Measurements from ENCODE around the gene METTL22.

METTL22 gene

DNA sequence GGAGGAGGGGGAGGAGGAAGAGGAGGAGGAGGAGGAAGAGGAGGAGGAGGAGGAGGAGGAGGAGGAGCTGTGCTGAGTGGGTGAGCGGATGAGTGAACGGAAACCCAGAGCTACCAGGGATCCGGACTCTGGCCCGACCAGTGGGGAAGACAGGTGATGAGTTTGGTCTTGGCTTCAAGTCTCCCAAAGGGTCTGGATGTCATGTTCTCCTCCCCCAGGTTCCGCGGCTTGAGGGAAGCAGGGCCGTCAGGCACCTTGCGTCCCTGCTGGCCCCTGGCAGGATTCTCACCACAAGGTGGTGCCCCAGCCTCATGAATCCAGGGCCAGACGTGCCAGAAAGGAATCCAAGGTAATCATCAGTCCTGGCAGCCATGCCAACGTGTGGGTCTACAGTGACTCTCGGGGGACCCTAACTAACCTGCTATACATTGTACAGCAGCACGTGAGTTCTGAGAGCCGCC is 39.4 kb downstream of the METTL22 start:
- DNase-seq (ENCODE audit: extremely low spot score, insufficient read length, low read depth) (peak; percentile 32), FAIRE-seq (peak; percentile 33)

DNA sequence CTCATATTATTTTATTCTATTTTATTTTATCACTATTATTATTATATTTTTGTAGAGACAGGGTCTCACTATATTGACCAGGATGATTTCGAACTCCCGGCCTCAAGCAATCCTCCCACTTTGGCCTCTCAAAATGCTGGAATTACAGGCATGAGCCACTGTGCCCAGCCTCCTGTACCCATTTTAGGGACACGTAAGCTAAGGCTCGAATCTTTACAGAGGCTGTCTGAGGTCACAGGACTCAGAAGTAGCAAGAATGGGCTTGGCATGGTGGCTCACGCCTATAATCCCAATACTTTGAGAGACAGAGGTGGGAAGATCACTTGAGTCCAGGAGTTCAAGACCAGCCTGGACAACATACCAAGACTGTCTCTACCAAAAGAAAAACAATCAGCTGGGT is 40.2 kb downstream of the METTL22 start:
- no peak for DNase-seq (ENCODE audit: extremely low spot score, insufficient read length, low read depth)
- no peak for FAIRE-seq

DNA sequence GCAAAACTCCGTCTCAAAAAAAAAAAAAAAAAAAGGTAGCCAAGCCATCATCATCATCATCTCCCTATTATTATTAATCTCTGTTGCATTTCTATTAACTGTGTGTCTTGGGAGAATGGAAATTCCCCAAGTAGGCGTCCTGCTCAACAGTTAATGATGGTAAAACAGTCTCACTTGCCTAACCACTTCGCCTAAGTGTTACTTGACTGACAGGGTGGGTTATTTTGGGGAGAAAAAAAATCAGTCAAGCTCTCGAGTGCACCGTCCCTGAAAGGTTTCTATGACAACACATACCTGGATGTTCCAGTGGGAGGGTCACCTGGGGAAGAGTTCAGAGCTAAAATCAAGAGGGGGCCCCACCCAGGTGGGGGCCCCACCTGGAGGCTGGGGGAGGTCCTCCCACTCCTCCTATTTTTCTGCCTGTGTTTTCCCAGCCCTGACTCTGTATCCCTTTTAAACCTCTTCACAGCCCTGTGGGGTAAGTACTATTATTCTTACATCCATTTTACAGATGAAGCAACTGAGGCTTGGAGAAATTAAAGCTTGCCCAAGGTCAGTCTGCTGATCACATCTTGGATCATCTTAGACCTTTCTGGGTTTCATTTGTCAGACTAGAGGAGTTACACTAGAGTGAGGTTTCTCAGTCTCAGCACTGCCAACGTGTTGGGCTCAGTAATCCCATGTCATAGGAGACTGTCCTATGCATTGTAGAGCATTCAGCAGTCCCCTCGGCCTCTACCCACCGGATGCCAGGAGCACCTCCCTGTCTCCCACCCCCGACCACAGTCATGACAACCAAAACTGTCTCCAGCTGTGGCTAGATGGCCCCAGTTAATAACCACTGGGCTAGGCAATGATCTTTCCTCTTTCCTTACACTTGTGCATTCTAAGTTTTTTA is 41.9 kb downstream of the METTL22 start:
- no peak for DNase-seq (ENCODE audit: extremely low spot score, insufficient read length, low read depth)
- no peak for FAIRE-seq

DNA sequence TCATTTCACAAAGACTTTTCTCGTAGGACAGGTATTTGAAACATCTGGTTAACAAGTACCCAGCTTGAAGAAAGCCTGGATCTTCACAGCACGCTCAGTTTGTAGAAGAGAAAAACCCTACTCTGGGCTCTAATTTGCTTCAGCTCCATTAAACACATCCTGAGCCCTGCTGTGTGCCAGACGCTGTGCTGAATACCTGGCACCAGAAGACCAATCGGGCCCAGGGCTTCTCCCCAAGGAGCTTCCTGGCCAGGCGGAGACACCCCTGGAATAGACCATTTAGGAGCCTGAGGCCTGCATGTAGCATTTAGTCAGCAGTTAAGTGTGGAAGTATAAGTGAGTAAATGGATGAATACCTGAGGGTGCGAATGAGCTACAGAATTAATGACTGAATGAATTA is 44.0 kb downstream of the METTL22 start:
- DNase-seq (ENCODE audit: extremely low spot score, insufficient read length, low read depth): no peak
- FAIRE-seq: no peak

DNA sequence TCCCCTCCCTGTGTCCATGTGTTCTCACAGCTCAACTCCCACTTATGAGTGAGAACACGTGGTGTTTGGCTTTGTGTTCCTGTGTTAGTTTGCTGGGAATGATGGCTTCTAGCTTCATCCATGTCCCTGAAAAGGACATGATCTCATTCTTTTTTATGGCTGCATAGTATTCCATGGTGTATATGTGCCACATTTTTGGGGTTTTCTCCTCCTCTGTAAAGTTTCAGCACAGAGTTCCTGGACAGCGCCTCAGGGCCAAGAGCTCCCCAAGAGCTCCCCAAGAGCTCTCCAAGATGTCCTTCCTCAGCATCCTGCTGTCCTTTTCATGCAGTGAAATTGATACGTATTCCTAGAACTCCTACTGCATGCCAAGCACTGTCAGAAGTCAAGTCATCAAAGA is 46.0 kb downstream of the METTL22 start:
- FAIRE-seq: no peak
- no peak for DNase-seq (ENCODE audit: extremely low spot score, insufficient read length, low read depth)

DNA sequence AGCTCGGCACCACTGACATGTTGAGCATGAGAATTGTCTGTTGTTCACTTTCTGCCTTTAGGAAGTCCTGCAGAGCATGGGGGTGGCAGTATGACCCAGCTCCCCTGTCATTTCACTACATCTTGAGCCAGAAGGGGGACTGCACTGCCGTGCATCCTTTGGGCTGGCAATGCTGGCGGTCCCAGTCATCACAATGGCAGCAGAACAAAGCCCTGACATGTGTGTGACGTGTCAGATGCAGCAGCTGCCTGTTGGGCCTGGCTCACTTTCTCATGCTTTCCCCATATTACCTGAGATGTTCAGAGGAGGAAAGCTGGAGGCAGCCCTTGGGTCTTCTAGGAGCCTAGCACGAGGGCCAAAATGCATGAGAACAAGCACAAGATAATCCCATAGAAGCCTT is 46.6 kb downstream of the METTL22 start:
- DNase-seq (ENCODE audit: extremely low spot score, insufficient read length, low read depth) (no peak), FAIRE-seq (no peak)

DNA sequence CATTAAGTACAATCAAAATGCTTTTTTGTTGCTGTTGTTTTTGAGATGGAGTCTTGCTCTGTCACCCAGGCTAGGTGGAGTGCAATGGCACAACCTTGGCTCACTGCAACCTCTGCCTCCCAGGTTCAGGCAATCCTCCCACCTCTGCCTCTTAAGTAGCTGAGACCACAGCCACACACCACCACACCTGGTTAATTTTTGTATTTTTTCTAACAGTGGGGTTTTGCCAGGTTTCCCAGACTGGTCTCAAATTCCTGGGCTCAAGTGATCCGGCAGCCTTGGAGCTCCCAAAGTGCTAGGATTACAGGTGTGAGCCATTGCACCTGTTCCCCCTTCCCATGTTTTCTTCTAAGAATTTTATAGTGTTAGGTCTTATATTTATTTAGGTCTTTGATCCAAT is 48.0 kb downstream of the METTL22 start:
- FAIRE-seq: no peak
- DNase-seq (ENCODE audit: extremely low spot score, insufficient read length, low read depth): no peak

DNA sequence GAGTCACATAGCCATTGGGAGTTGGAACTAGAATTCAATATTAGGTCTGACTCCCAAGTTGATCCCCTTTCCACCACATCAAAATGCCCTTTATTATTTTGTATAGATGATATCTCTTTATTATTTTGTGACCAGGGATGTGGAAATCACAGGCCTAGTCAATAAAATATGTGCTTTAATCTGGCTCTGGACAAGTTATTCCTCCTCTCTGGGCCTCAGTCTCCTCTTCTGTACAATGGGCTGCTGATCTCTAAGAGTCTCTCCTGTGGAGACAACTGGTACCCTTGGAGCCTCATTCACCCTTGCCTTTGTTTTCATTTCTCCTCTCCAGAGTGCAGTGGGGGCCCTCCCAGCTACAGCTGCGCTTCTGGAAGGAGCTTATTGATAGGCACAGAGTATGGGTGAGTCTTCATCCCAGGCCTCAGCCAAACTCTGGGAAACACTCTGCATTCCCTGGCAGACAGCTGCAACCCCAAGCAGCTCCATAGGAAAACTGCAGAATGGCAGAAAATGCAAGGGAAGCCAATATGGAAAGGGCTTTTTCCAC is 48.6 kb downstream of the METTL22 start:
- DNase-seq (ENCODE audit: extremely low spot score, insufficient read length, low read depth): no peak
- FAIRE-seq: no peak

DNA sequence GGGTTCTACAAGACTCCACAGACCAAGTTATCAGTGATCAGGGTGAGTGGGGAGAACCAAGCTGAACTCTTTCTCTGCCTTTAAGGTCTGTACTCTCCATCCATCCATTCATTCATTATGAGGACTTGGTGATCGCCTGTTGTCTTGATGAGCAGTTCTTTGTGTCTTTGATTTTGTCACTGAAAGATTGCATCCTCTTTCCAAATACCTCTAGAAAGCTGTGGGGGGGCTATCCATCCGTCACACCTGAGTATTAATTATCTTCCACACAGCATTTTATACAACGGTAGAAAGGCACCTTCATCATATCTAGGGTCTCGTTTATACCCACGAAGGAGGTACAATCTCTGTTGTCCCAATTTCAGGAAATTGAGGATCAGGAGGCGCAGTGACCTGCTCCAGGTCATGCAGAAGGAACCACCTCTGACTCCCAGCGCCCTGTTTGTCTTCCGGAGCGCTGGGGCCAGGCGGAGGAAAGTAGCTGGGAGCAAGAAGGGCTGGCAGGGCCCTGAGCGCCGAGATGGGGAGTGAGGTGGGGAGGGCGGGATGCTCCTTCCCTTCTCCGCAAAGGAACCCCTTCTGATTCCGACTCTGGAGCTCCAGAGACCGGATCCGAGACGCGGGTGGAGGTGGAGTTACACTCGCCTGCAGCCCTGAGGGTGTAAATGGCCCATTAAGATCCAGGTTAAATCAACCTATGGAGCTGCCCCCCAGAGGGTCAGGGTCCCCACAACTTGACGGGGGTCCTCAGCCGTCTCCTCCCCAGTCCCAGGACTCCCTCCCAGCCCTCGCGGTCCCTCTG is 52.3 kb downstream of the METTL22 start:
- DNase-seq (ENCODE audit: extremely low spot score, insufficient read length, low read depth) (no peak), FAIRE-seq (no peak)

DNA sequence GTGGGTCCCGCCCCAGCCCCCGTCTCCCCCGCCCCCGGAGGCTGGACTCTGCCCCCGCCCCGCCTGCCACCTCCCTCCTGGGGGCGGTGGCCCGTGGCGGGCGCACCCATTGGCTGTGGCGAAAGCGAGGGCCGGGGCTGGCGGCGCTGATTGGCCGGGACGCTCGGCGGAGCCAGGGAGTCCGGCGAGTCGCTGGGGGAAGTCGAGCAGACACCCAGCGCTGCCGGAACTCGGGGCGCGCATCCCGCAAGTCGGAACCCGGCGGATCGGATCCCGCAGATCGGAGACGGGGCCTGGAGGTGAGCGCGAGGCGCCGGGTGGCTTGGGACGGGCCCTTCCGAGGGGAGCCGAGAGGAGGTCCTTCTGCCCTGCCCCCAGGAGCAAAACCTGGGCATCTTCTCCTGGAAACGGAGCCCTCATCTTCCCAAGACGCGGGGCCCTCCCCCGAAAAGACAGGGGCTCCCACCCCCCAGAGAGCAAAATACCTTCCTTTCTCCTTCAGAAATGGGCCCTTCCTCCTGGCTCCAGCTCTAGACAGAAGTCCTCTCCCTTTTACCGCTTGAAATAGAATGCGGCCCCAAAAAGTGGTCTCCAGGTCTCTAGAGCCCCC is 53.0 kb downstream of the METTL22 start, which contains the start of gene ABAT:
TSS of gene ABAT (plus strand) at position 205 of the 610 bp plus-strand sequence. CDS start 61,123 bp downstream, outside the sequence.
- FAIRE-seq: peak; percentile 76
- peak; percentile 96 for DNase-seq (ENCODE audit: extremely low spot score, insufficient read length, low read depth)

DNA sequence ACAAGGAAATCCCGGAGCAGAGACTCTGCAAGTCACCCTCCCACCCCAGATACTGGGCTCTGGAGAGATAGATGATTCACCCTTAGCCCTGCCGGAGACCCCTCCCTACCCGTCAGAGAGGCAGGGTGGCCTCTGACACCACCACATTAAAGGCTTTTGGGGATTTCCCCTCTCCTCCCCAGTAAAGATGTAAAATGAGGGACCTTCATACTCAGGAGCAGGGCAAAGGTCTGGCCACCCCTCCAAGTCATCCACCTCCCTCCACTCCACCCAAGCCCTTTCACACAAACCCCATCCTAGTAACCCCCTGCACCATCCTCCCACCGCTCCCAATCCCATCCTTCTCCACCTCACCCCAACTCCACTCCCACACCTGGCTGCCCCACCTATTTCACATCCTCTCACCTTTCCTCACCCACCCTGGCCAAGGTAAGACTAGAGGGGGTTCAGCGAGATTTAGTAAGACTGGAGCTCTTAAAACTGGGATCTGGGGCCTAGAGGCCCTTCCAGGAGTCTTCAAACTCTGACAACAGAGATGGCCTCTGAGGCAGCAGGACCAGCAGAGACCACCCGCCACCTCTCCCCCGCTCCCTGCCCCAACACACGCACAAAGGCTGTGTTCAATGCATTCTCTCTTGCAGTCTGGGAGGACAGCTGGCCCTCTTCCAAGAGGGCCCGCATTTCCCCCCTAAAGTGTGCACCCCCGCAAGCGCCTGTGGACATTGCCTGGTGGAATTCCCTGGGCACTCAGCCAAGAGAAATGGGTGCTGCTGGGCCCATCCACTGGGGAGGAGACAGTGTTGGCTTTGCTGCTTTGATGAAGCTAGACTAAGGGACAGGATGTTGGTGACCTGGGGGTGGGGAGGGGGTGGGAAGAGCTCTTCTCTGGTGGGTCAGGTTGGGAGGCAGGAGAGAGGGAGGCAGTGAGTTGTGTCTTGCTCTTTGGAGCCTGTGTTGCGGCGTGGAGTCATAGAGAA is 54.0 kb downstream of the METTL22 start:
- DNase-seq (ENCODE audit: extremely low spot score, insufficient read length, low read depth) (no peak), FAIRE-seq (no peak)

DNA sequence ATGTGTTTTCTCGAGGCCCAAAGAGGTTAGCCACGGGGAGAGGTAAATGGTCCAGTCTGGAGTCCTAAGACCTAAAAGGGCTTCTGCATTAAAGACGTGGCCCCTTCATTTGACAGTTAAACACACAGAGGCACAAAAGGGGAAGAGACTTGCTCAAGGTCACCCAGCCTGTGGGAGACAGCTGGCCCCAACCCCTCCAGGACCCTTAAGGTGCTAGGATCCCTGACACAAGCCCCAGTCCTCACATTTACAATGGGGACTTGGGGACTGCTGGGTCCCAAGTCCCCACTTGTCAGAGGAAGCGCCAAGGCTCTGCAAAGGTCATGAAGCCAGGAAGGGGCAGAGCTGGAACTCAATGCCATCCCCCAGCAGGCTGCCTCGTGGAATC is 54.7 kb downstream of the METTL22 start:
- DNase-seq (ENCODE audit: extremely low spot score, insufficient read length, low read depth) (no peak), FAIRE-seq (no peak)

DNA sequence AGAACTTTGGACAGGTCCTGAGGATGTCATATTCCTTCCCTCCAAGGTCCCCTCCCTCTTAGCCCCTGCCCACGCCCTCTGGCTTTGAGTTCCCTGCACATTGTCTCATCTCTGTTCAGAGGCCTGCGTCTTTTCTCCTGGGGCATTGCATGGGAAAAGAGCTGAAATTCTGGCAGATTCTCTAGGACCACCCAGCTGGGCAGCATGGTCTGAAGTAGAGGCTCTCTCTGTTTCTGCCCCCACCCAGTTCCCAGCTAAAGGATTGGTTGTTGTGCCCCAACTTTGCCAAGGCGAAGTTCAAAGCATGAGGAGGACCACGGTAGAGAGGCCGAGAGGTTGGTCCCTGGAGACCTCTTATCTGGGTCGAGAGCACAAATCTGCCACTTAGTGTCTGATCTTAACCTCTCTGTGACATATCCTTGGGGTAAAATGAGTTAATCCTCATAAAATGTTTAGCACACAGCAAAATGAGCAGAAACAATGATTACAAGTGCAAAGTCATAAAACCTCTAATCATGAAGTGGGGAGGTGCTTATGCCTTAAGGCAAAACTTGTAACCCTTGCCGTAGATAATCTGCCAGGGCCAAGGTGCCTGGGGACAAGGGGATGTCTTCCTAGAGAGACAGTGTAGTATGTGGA is 55.4 kb downstream of the METTL22 start:
- no peak for FAIRE-seq
- DNase-seq (ENCODE audit: extremely low spot score, insufficient read length, low read depth): no peak

DNA sequence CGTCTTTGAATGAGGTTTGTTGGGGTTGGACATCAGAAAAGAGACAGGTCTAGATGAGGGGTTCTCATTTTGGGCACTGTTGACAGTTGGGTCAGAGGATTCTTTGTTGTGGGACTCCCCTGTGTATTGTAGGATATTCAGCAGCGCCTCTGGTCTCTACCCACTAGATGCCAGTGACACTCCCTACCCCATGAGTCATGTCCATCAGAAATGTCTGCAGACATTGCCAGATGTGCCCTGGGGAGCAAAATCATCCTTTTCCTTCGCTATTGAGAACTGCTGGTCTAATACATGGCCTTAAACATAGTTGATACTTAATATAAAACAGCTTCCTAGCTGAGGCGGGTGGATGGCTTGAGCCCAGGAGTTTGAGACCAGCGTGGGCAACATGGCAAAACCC is 56.0 kb downstream of the METTL22 start:
- no peak for DNase-seq (ENCODE audit: extremely low spot score, insufficient read length, low read depth)
- no peak for FAIRE-seq

DNA sequence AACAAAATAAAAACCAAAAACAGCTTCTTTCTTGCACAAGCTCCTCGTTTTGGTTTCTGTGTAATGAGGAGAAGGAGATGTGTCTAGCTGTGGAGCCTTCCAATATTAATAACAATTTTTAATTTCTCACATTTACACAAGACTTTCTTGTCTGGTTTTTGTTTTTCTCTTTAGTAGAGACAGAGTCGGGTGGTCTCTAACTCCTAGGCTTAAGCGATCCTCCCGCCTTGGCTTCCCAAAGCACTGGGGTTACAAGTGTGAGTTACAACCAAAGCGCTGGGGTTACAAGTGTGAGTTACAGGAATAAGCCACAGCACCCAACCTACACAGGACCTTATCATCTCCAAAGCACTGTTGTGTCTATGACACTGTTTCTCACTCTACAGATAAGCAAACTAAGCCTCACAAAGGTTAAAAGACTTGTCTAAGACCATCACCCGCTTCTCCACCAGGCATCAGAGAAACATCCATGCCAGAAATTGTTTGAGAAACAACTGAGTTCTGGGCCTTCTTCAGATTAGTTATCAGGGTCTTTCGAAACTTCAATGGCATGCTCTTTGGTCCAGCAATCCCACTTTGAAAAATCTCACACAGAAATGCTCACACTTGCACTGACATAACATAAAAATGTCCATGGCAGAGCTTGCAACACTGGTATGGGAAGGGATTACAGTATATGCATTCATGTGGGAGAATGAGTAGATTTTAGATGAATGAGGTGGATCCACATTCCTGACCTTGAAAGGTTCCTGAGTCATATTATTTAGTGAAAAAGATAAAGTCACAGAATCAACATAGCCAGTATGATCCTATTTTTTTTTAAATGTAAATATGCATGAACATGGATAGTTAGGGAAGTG is 56.8 kb downstream of the METTL22 start:
- DNase-seq (ENCODE audit: extremely low spot score, insufficient read length, low read depth) (no peak), FAIRE-seq (no peak)

DNA sequence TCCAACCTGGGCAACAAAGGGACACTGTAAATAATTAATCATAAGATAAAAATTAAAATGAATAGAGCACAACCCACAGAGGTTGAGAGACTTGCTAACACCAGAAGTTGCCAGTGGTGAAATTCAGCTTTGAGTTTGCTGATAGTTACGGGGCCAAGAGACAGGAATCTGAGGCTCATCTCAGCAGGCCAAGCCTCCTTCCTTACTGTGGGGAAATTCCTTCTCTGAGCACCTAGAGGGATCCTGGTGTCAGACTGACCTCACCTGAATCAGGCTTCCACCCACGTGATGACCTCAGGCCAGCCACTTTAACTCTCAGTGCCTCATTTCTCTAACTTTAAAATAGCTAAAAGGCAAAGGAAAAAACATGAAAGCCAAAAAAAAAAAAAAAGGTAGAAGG is 57.7 kb downstream of the METTL22 start:
- no peak for DNase-seq (ENCODE audit: extremely low spot score, insufficient read length, low read depth)
- FAIRE-seq: no peak

DNA sequence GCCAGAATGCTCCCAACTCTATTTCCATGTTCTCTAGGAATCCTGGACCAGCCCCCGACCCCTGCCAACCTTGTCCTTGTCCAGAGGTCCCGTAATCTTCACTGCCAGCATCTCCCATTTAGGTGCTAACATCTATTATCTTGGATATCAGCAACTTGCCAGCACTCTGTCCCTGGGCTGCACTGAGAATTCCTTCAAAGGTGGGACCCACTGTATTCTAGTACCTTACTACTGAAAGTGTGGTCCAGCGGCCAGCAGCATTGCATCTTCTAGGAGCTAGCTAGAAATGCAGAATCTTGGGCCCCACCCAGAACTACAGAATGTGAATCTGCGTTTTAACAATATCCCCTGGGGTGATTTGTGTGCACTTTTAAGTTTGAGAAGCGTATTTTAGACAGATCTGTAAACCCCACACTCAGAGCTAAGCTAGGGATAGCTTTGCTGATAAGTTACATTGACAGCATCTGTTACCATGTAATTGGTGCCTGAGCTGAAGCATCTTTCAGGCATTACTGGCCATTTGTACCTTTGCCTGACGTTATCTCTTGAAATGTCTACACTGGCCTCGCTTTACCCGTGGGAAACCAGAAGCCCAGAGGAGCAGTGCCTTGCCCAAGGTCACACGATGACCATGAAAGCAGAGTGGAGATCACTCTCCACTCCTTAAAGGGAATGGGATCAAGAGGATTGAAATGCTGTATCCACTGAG is 61.2 kb downstream of the METTL22 start:
- no peak for DNase-seq (ENCODE audit: extremely low spot score, insufficient read length, low read depth)
- no peak for FAIRE-seq

All from GM18507 (cell line).